Measurements from ENCODE around the gene SYNC. TPM values are rescaled to one million over a fixed set of nuclear protein-coding genes. Genes with fewer than 3 reads are reported as not detected.
"Not testable (repeated sequence)": the region's sequence is repeated elsewhere in the genome, so short reads cannot be mapped to it uniquely, and the experiment has no call there.

The SYNC gene
- total RNA-seq, 1 donor from 2014 or later, result 22.1 TPM

GRCh38 chr1:32652244-32652962, 50.2 kb downstream of the SYNC start:
- intact Hi-C loops (cut with DNase I), result no loop called here
- no peak for DNase-seq
- no peak for ATAC-seq (ENCODE audit: poor library complexity)

- peak; percentile 6 for ATAC-seq (ENCODE audit: poor library complexity)
- DNase-seq, result no peak
- intact Hi-C loops (cut with DNase I), result no loop called here
These were observed 51.0 kb downstream of the SYNC start for GRCh38 chr1:32651461-32652073.

- intact Hi-C loops (cut with DNase I), result no loop called here
- DNase-seq (peak; percentile 99), ATAC-seq (ENCODE audit: poor library complexity) (peak; percentile 96)
These were observed 51.7 kb downstream of the SYNC start, which contains the start of gene RBBP4 for GRCh38 chr1:32650752-32651460. Gene RBBP4 (plus strand): TSS chr1:32651208. CDS start chr1:32651307, 99 bp downstream.

- DNase-seq, result peak; percentile 93
- intact Hi-C loops (cut with DNase I), result no loop called here
- peak; percentile 92 for ATAC-seq (ENCODE audit: poor library complexity)
These were observed 52.3 kb downstream of the SYNC start, which contains the start of gene ZBTB8OS for GRCh38 chr1:32650248-32650751. Gene ZBTB8OS (minus strand): TSS chr1:32650550. CDS start chr1:32650529, 21 bp downstream.

- DNase-seq (no peak), ATAC-seq (ENCODE audit: poor library complexity) (no peak)
- intact Hi-C loops (cut with DNase I), result no loop called here
These were observed 55.0 kb downstream of the SYNC start for GRCh38 chr1:32647308-32648134.

- intact Hi-C loops (cut with DNase I), result no loop called here
- DNase-seq (no peak), ATAC-seq (ENCODE audit: poor library complexity) (no peak)
These were observed 58.1 kb downstream of the SYNC start for GRCh38 chr1:32644426-32644825.

GRCh38 chr1:32642292-32642827, 60.2 kb downstream of the SYNC start:
- intact Hi-C loops (cut with DNase I); ATAC-seq (ENCODE audit: poor library complexity); DNase-seq: not testable (repeated sequence)

- no peak for ATAC-seq (ENCODE audit: poor library complexity)
- DNase-seq, result no peak
- intact Hi-C loops (cut with DNase I), result no loop called here
These were observed 63.0 kb downstream of the SYNC start for GRCh38 chr1:32639489-32640075.

GRCh38 chr1:32636914-32637645, 65.5 kb downstream of the SYNC start:
- DNase-seq, result no peak
- intact Hi-C loops (cut with DNase I), result no loop called here
- ATAC-seq (ENCODE audit: poor library complexity), result no peak

GRCh38 chr1:32635508-32636277, 66.9 kb downstream of the SYNC start:
- ATAC-seq (ENCODE audit: poor library complexity) (no peak), DNase-seq (no peak)
- intact Hi-C loops (cut with DNase I), result no loop called here

GRCh38 chr1:32632829-32633228, 69.7 kb downstream of the SYNC start:
- intact Hi-C loops (cut with DNase I), result no loop called here
- ATAC-seq (ENCODE audit: poor library complexity), result no peak
- no peak for DNase-seq

GRCh38 chr1:32630173-32630572, 72.4 kb downstream of the SYNC start:
- intact Hi-C loops (cut with DNase I); ATAC-seq (ENCODE audit: poor library complexity); DNase-seq: not testable (repeated sequence)

Other genes with a start within 250 kb of the SYNC start
- not detected for gene ZBTB8B, start 237.7 kb downstream of the SYNC start, total RNA-seq
- gene ZBTB8A, start 163.3 kb downstream of the SYNC start, total RNA-seq, result 2.9 TPM
- gene ZBTB8OS, start 52.2 kb downstream of the SYNC start, total RNA-seq, result 34.4 TPM
- 89.7 TPM for gene RBBP4, start 51.6 kb downstream of the SYNC start, total RNA-seq
- 34.1 TPM for gene YARS1, start 114.6 kb upstream of the SYNC start, total RNA-seq
- 12.7 TPM for gene S100PBP, start 114.9 kb upstream of the SYNC start, total RNA-seq
- gene FNDC5, start 168.1 kb upstream of the SYNC start, total RNA-seq, result 139 TPM
- gene HPCA, start 183.7 kb upstream of the SYNC start, total RNA-seq, result not detected
- 10.5 TPM for gene TMEM54, start 198.6 kb upstream of the SYNC start, total RNA-seq

All from Right ventricle myocardium superior (tissue), 1 donor.